GM12874 (cell line): ENCODE results near the gene LENEP.
A peak's percentile ranks its signal among the peaks of the same experiment; 100 is the strongest.

ENCODE experiments used
- TF ChIP-seq, protein P1 (sequence below): IDR thresholded peaks from 2 replicates; pipeline ENCODE4 v1.5.1; 2011; ENCODE audit warnings: low read depth, mild to moderate bottlenecking, control low read depth, low read length, moderate library complexity; ENCODE audit not compliant: insufficient read depth

Gene LENEP

GRCh38 chr1:154993572-154994268 lies at the start of gene LENEP:
Gene LENEP (plus strand): TSS chr1:154993586. CDS start chr1:154993608, 22 bp downstream.
- TF ChIP-seq, protein P1, sequence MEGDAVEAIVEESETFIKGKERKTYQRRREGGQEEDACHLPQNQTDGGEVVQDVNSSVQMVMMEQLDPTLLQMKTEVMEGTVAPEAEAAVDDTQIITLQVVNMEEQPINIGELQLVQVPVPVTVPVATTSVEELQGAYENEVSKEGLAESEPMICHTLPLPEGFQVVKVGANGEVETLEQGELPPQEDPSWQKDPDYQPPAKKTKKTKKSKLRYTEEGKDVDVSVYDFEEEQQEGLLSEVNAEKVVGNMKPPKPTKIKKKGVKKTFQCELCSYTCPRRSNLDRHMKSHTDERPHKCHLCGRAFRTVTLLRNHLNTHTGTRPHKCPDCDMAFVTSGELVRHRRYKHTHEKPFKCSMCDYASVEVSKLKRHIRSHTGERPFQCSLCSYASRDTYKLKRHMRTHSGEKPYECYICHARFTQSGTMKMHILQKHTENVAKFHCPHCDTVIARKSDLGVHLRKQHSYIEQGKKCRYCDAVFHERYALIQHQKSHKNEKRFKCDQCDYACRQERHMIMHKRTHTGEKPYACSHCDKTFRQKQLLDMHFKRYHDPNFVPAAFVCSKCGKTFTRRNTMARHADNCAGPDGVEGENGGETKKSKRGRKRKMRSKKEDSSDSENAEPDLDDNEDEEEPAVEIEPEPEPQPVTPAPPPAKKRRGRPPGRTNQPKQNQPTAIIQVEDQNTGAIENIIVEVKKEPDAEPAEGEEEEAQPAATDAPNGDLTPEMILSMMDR, result no peak

DNA sequence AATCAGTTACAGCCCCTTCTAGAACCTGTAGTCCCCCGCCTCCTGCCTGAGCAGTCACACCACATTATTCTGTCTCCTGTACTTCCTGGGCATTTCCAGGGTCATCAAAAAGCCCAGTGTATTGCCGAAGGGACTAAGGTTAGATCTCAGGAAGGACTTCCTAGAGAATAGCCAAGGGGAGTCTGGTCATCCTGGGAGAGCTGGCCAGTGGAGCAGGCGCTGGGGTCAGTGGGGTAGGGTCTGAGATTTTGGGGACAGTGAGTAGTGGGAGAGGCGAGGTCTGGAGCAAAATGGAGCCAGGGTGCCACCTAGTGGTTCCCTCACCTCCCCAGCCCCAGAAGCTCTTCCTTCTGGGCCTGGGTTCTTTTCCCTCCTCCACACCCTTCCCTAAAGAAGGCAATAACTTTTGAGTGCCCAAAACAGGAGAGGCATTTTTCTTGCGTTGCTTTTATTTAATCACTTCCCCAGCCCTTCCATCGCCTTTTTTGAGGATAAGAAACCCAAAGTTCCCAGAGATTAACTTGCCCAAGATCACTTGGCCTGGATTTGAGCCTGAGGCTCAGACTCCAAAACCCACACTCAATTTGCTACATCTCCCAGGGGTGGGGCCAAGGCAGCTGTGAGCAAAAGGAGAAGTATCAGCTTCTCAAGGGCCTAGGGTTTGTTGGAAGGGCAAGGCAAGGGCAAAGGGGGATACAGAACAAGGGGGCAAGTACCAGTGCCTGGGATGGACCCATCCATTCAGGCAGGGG lies 49.6 kb upstream of the LENEP start:
- TF ChIP-seq, protein P1, result peak; percentile 87

GRCh38 chr1:154944401-154945159 lies 48.8 kb upstream of the LENEP start:
- TF ChIP-seq, protein P1, result no peak

DNA sequence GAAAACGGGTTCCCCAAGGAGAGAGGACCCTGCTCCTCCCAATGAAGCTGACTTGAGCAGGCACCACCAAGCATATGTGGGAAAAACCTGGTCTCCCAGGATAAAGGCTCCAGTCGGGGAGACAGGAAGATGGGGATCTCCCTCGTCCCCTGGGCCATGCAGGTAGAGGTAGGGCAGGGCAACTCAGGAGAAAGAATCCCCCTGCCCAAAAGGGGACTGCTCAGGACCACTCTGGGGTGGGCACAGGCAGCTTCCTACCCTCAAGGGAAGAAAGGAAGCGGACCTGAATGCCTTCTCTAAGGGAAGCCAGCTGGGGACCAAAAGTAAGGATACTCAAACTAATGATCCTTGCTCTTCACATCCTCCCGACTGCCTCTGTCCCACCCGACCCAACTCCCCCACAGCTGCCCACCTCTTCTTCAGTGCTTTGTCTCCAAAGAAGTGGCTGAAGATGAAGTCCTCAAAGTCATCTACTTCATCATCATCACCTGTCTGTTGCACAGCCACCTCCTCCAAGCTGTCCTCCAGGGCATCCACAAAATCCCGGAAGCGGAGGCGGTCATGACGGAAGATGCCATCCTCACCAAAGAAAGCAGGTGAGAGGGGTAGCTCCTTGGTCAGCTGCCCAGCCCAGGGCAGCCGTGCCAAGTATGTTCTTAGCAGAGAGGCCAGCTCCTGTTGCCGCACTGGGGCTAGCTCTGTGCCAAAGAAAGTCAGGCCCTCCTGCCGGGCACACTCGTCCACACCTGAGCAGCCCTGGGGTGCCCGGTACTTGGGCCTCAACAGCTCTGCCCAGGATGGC lies 48.0 kb upstream of the LENEP start:
- TF ChIP-seq, protein P1, result no peak

GRCh38 chr1:154945962-154946850 lies 47.2 kb upstream of the LENEP start:
- TF ChIP-seq, protein P1, result no peak

- TF ChIP-seq, protein P1, result no peak
These were observed 45.3 kb upstream of the LENEP start for GRCh38 chr1:154948079-154948478.
